Natural killer cell (primary cell): ENCODE results near the gene C1orf185. TPM values are rescaled to one million over a fixed set of nuclear protein-coding genes. Genes with fewer than 3 reads are reported as not detected.

Source experiments
- ATAC-seq, 3 donors: fragments of 150-1000 bp in 2 of 3; fragments of 200-7000 bp in 1 of 3; cut with Tn5 transposase; 1 replicate in 1 of 3; 2 replicates in 2 of 3; pipeline ENCODE4 v1.10.0; 2021; ENCODE audit warnings: mild to moderate bottlenecking in 2 of 3, moderate library complexity in 2 of 3
- DNase-seq, 2 donors: peaks; one replicate each; pipeline versions ENCODE4 v3.0.0 to v3.0.0-alpha.2; 2013 to 2021; ENCODE audit warnings: mixed read lengths in 1 of 2
- H3K27ac ChIP-seq: one replicate; pipeline ENCODE4 v1.5.1; 2013; ENCODE audit warnings: mild to moderate bottlenecking, low read length
- H3K27me3 ChIP-seq: one replicate; pipeline ENCODE4 v1.6.1; 2013; ENCODE audit warnings: low read length; ENCODE audit not compliant: control insufficient read depth, insufficient read depth
- H3K36me3 ChIP-seq: one replicate; pipeline ENCODE4 v1.6.1; 2013; ENCODE audit warnings: low read length; ENCODE audit not compliant: control insufficient read depth, insufficient read depth
- H3K4me1 ChIP-seq: one replicate; pipeline ENCODE4 v1.6.1; 2013; ENCODE audit warnings: low read length; ENCODE audit not compliant: control insufficient read depth, insufficient read depth
- H3K4me3 ChIP-seq: one replicate; pipeline ENCODE4 v1.5.1; 2013; ENCODE audit warnings: low read length
- H3K9me3 ChIP-seq: one replicate; pipeline ENCODE4 v1.6.1; 2013; ENCODE audit warnings: low read length; ENCODE audit not compliant: control insufficient read depth, insufficient read depth
- H3K27ac Mint-ChIP-seq, 2 donors: one replicate each; pipeline ENCODE4 v1.8.0; 2022; ENCODE audit warnings: mild to moderate bottlenecking in 2 of 2, mixed read lengths in 2 of 2, moderate library complexity in 1 of 2
- H3K27me3 Mint-ChIP-seq, 2 donors: one replicate each; pipeline ENCODE4 v1.8.0; 2022; ENCODE audit warnings: low read depth in 2 of 2, mixed read lengths in 2 of 2
- H3K36me3 Mint-ChIP-seq: one replicate; pipeline ENCODE4 v1.8.0; 2022; ENCODE audit warnings: mixed read lengths
- H3K4me1 Mint-ChIP-seq, 2 donors: one replicate each; pipeline ENCODE4 v1.8.0; 2022; ENCODE audit warnings: mixed read lengths in 2 of 2
- H3K4me3 Mint-ChIP-seq: one replicate; pipeline ENCODE4 v1.8.0; 2022; ENCODE audit warnings: mild to moderate bottlenecking, moderate library complexity, mixed read lengths
- H3K9me3 Mint-ChIP-seq, 2 donors: one replicate each; pipeline ENCODE4 v1.8.0; 2022; ENCODE audit warnings: mixed read lengths in 2 of 2
- WGBS: methylation state at CpG from one replicate; pipeline ENCODE4 v1.1.7; 2013; ENCODE audit warnings: missing lambda C conversion rate; ENCODE audit not compliant: insufficient coverage; 5-methylcytosine and 5-hydroxymethylcytosine counted together
- intact Hi-C: fragments of 100-400 bp; cut with micrococcal nuclease; formaldehyde crosslinking; loops from one replicate; pipeline ENCODE4 v1.14.2; 2022
- total RNA-seq, 4 donors: library from RNA; stranded (reverse); fragments of 120-200 nt in 1 of 4; gene quantifications; one replicate each; pipeline versions ENCODE4 v1.2.3 to v1.2.4, GENCODE V29; 2013 to 2022
- TF ChIP-seq, protein P1 (sequence below): fragments of 200-600 bp; IDR thresholded peaks from one replicate; pipeline ENCODE4 v1.8.0; 2022; ENCODE audit warnings: antibody characterized with exemption

Gene C1orf185
- total RNA-seq, 3 donors from 2014 or later (not counting 1 experiment from before 2014, with no cell fraction given): not detected

DNA sequence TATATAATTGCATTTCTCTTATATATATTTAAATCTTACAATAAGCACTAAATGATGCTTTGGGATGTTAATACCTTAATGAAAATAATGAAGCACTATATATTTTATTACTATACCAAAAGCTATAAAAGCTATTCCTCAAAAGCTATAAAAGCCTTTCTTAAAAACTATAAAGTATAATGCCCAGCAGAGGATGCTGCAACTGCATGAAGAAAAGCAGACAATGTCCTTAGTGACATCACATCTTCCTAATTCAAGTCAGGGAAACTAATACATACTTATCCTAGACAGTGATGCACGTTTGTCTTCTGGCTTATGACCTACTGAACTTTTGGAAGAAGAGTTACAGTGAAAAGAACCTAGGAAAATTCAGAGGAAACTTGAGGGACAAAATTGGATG, 13.6 kb upstream of the C1orf185 start:
- Mint-ChIP-seq H3K36me3 (no peaks in the 10 kb centered on the region), H3K27ac (no peak overlapping the region), H3K9me3 (no peaks in the 10 kb centered on the region), H3K27me3 (peaks cover 24 to 48% of the 10 kb centered on the region in 2 donors), H3K4me1 (no peaks in the 10 kb centered on the region), H3K4me3 (no peak overlapping the region)
- TF ChIP-seq, protein P1, sequence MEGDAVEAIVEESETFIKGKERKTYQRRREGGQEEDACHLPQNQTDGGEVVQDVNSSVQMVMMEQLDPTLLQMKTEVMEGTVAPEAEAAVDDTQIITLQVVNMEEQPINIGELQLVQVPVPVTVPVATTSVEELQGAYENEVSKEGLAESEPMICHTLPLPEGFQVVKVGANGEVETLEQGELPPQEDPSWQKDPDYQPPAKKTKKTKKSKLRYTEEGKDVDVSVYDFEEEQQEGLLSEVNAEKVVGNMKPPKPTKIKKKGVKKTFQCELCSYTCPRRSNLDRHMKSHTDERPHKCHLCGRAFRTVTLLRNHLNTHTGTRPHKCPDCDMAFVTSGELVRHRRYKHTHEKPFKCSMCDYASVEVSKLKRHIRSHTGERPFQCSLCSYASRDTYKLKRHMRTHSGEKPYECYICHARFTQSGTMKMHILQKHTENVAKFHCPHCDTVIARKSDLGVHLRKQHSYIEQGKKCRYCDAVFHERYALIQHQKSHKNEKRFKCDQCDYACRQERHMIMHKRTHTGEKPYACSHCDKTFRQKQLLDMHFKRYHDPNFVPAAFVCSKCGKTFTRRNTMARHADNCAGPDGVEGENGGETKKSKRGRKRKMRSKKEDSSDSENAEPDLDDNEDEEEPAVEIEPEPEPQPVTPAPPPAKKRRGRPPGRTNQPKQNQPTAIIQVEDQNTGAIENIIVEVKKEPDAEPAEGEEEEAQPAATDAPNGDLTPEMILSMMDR: no peak
- Histone ChIP-seq H3K27me3 (peaks cover 16% of the 10 kb centered on the region), H3K36me3 (no peaks in the 10 kb centered on the region), H3K4me3 (no peak overlapping the region), H3K9me3 (no peaks in the 10 kb centered on the region), H3K27ac (no peak overlapping the region), H3K4me1 (no peaks in the 10 kb centered on the region)
- DNase-seq (no peak), ATAC-seq (no peak)
- intact Hi-C loops: no loop called here
- WGBS: 33% methylated on average over 1 of the region's 1 CpG

DNA sequence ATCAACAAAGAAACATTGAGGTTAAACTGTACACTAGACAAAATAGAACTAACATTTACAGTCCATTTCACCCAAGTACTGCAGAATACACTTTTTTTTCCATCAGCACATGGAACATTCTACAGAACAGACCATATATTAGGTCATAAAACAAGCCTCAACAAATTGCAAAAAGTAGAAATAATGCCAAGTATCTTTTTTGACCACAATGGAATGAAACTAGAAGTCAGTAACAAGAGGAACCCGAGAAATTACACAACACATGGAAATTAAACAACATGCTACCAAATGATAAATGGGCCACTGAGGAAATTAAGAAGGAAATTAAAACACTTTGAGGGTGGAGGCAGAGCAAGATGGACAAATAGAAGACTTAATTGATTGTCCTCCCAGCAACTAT, 8.4 kb upstream of the C1orf185 start:
- Mint-ChIP-seq H3K27me3 (peaks cover 38 to 63% of the 10 kb centered on the region in 2 donors), H3K27ac (no peak overlapping the region), H3K4me1 (no peaks in the 10 kb centered on the region), H3K9me3 (peaks cover 3 to 6% of the 10 kb centered on the region in 2 donors), H3K4me3 (no peak overlapping the region), H3K36me3 (no peaks in the 10 kb centered on the region)
- ATAC-seq: no peak
- H3K27ac ChIP-seq: no peak overlapping the region
- WGBS: no CpG with 5 or more reads among the region's 1 CpG
- peaks cover 8% of the 10 kb centered on the region for H3K27me3 ChIP-seq
- H3K9me3 ChIP-seq: no peaks in the 10 kb centered on the region
- no peaks in the 10 kb centered on the region for H3K4me1 ChIP-seq
- no peak overlapping the region for H3K4me3 ChIP-seq
- TF ChIP-seq, protein P1: no peak
- intact Hi-C loops: no loop called here
- no peaks in the 10 kb centered on the region for H3K36me3 ChIP-seq
- no peak for DNase-seq

DNA sequence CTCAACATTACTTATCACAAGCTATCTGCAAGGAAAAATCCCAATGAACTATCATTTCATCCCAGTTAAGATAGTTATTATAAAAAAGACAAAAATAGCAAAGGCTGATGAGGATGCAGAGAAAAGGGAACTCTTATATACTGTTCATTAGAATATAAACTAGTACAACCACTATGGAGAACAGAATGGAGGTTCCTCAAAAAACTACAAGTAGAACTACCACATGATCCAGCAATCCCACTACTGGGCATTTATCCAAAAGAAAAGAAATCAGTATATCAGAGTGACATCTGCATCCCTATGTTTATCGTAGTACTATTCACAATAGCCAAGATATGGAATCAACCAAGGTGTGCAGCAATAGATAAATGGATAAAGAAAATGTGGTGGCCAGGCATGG, 4.9 kb upstream of the C1orf185 start:
- H3K27me3 Mint-ChIP-seq: peaks cover 27 to 53% of the 10 kb centered on the region in 2 donors

More for the DNA sequence above, 4.9 kb upstream of the C1orf185 start:
- Mint-ChIP-seq H3K9me3 (peaks cover 3 to 6% of the 10 kb centered on the region in 2 donors), H3K4me1 (no peaks in the 10 kb centered on the region), H3K4me3 (no peak overlapping the region), H3K27ac (no peak overlapping the region), H3K36me3 (no peaks in the 10 kb centered on the region)
- 100% methylated on average over 1 of the region's 1 CpG for WGBS
- DNase-seq (no peak), ATAC-seq (no peak)
- TF ChIP-seq, protein P1: no peak
- peaks cover 5% of the 10 kb centered on the region for H3K27me3 ChIP-seq
- no peaks in the 10 kb centered on the region for H3K4me1 ChIP-seq
- no peaks in the 10 kb centered on the region for H3K36me3 ChIP-seq
- intact Hi-C loops: no loop called here
- H3K9me3 ChIP-seq: no peaks in the 10 kb centered on the region
- no peak overlapping the region for H3K4me3 ChIP-seq
- H3K27ac ChIP-seq: no peak overlapping the region
